ENCODE results near the gene TOR1B. TPM values are rescaled to one million over a fixed set of nuclear protein-coding genes. Genes with fewer than 3 reads are reported as not detected.
"Not testable (repeated sequence)": the region's sequence is repeated elsewhere in the genome, so short reads cannot be mapped to it uniquely, and the experiment has no call there.

TOR1B gene
- total and polyA plus RNA-seq, 3 donors from 2014 or later: 29.4 to 54.7 (median 30.8) TPM

- intact Hi-C loops (cut with DNase I; ENCODE audit: low total_unique reads): loop anchor here (10.0 kb wide), 1 partner anchor 651 kb away; no protein-coding TSS in a partner anchor
- H3K4me1 ChIP-seq: peaks cover 4% of the 10 kb centered on the region
- H3K27me3 ChIP-seq: no peaks in the 10 kb centered on the region
- TF ChIP-seq CTCF (IDR thresholded peaks at IDR 0.05) (no peak), POLR2A (IDR thresholded peaks at IDR 0.05) (no peak)
- WGBS, 2 donors: 100% methylated on average over 1 of the region's 1 CpG
- H3K4me3 ChIP-seq: no peak overlapping the region
- H3K27ac ChIP-seq: no peak overlapping the region
- no peak for DNase-seq
- H3K9me3 ChIP-seq: no peaks in the 10 kb centered on the region
- no peaks in the 10 kb centered on the region for H3K36me3 ChIP-seq (ENCODE audit: low read depth, missing control alignments)
Observed at GRCh38 chr9:129785866-129786265, 17.1 kb upstream of the TOR1B start.

GRCh38 chr9:129786481-129786880 lies 16.5 kb upstream of the TOR1B start:
- peaks cover 4% of the 10 kb centered on the region for H3K4me1 ChIP-seq
- no peak overlapping the region for H3K4me3 ChIP-seq
- no peaks in the 10 kb centered on the region for H3K36me3 ChIP-seq (ENCODE audit: low read depth, missing control alignments)
- no peak overlapping the region for H3K27ac ChIP-seq
- H3K9me3 ChIP-seq: no peaks in the 10 kb centered on the region
- DNase-seq: no peak
- intact Hi-C loops (cut with DNase I; ENCODE audit: low total_unique reads): loop anchor here (10.0 kb wide), 1 partner anchor 652 kb away; no protein-coding TSS in a partner anchor
- no peak for TF ChIP-seq POLR2A (IDR thresholded peaks at IDR 0.05)
- TF ChIP-seq CTCF (IDR thresholded peaks at IDR 0.05): no peak
- WGBS, 2 donors: 92 to 94% methylated on average over 10 of the region's 10 CpGs
- H3K27me3 ChIP-seq: no peaks in the 10 kb centered on the region

- Histone ChIP-seq H3K9me3 (no peaks in the 10 kb centered on the region), H3K27me3 (no peaks in the 10 kb centered on the region), H3K4me1 (peaks cover 4% of the 10 kb centered on the region), H3K27ac (no peak overlapping the region), H3K4me3 (no peak overlapping the region), H3K36me3 (ENCODE audit: low read depth, missing control alignments) (no peaks in the 10 kb centered on the region)
- 90 to 91% methylated on average over 8 of the region's 8 CpGs for WGBS, 2 donors
- TF ChIP-seq CTCF (IDR thresholded peaks at IDR 0.05) (no peak), POLR2A (IDR thresholded peaks at IDR 0.05) (no peak)
- no peak for DNase-seq
- intact Hi-C loops (cut with DNase I; ENCODE audit: low total_unique reads): no loop called here
Observed at GRCh38 chr9:129794549-129794948, 8.4 kb upstream of the TOR1B start.

GRCh38 chr9:129796029-129796428 lies 7.0 kb upstream of the TOR1B start:
- DNase-seq: not testable (repeated sequence)

GRCh38 chr9:129798973-129799372 lies 4.0 kb upstream of the TOR1B start:
- no peak overlapping the region for H3K4me3 ChIP-seq
- H3K4me1 ChIP-seq: peaks cover 3% of the 10 kb centered on the region
- DNase-seq: no peak
- no peaks in the 10 kb centered on the region for H3K9me3 ChIP-seq
- H3K27ac ChIP-seq: no peak overlapping the region
- WGBS, 2 donors: 62 to 70% methylated on average over 6 of the region's 6 CpGs
- no peaks in the 10 kb centered on the region for H3K27me3 ChIP-seq
- H3K36me3 ChIP-seq (ENCODE audit: low read depth, missing control alignments): no peaks in the 10 kb centered on the region
- no peak for TF ChIP-seq POLR2A (IDR thresholded peaks at IDR 0.05)
- TF ChIP-seq CTCF (IDR thresholded peaks at IDR 0.05): no peak
- intact Hi-C loops (cut with DNase I; ENCODE audit: low total_unique reads): no loop called here

More at GRCh38 chr9:129796029-129796428, 7.0 kb upstream of the TOR1B start:
- H3K4me1 ChIP-seq; H3K27me3 ChIP-seq; H3K9me3 ChIP-seq; H3K4me3 ChIP-seq; intact Hi-C loops (cut with DNase I; ENCODE audit: low total_unique reads); H3K36me3 ChIP-seq (ENCODE audit: low read depth, missing control alignments); H3K27ac ChIP-seq: not testable (repeated sequence)
- 72 to 93% methylated on average over 2 of the region's 2 CpGs for WGBS, 2 donors
